GM18858 (cell line): ENCODE measurements around the gene SLC7A1.

Experiments
- ATAC-seq: cut with Tn5 transposase; IDR thresholded peaks from one replicate; pipeline ENCODE4 v1.9.1; 2021; ENCODE audit not compliant: unreplicated experiment

Gene SLC7A1

DNA sequence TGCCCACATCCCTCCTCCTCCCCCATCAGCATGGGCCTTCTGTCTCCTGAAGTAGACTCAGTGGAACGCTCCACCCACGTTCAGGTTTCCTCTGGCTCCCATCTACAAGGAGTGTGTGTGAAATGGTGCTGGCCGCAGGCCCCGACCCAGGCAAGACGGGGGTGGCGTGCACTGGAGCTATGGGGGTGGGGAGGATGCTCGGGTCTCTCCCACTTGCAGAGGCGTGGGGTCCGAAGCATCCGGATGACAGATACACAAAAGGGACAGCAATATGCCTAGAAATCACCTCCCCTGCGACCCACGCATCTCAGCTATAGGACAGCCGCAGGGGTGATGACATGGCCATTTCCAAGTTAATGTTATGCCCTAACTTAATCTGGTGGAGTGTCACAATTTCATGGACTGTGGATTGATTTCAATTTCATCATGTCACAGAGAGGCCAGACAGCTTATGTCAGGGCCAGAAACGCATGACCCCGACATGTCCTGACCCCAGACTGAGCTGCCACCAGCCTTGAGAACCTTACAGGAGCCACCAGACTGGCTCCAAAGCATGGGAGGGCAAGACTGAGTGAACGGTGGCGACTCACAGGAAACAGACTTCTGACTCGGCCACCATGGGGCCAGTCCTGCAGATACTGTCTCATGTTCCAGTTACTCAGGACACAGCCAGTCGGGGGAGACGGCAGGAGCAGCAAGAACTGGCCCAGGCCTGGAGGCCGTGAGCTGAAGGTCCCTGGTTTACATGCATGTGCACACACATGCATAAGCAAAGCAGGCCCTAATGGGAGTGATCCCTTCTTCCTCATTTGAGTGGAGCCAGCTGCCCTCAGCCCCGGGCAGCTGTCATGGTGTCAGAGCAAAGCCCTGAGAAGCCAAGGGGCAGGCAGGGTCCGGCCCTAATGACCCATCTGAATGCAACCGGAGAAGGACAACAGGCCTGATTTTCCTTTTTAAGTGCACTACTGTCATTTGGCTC, 82.2 kb downstream of the SLC7A1 start:
- no peak for ATAC-seq

DNA sequence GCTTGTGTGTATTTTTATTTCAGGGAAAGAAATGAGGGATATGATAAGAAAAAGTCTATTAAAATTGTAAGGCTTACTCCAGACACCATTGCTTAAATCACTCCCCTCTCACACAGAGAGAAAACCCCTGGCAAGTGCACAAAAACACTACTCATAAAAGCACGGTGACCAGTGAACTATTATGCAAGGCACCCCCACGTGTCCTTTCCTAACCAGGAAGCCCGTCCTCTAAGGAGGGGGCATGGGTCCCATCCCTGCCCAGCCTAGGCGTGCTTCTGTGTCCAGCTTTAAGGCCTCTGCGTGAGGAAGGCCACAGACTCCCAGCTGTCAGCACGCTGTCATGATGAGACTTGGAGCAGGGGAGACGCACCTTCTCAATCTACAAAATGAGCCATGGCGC, 83.5 kb downstream of the SLC7A1 start:
- no peak for ATAC-seq

DNA sequence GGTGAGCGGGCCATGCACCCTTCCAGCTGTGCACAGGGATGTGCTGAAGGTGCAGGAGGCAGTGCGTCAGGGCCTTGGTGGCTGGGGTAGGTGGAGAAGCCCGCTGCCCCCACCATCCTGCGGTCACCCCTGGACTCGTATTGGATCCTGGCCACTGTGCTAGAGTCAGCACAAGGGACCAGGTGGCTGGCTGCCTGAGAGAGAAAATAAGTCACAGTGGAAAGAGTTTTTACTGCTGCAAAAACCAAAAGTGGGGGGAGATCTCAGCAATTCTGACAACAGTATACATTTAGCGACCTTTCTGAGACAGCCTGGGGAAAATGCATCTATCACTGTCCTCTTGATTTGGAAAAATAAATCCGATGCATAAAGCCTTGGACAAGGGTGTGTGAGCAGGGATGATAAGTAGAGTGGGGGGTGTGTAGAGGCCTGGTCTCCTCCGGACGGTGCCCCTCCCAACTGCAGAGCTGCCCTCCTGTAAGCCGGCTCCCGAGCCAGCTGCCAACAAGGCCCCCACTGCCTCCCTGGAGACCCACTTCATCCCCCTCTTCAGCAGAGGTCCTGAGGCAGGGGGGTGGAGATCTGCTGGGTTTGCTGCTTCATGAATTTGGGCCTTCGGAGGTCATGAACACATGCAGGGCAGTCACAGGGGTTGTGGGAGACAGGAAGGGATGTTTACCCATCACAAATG, 84.2 kb downstream of the SLC7A1 start:
- no peak for ATAC-seq

DNA sequence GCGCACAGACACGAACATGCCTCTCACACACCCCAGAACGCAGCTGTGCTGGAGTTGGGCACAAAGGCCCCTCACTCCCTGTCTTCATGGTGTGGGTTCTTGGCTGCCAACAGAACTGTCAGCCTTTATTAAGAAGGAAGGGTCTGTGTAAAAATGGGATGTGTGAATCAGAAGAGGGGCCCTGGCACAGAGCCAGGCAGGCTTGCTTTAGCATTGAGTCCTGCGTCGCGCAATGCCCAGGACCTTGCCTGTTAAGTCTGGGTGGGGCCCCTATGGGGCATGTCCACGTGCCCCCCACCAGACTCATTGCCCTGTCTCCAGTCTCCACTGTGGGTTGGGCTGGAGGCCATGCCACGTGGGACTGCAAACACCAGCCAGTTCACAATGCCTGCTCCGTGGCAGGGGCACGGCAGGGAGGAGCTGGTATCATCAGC, 84.8 kb downstream of the SLC7A1 start:
- no peak for ATAC-seq

DNA sequence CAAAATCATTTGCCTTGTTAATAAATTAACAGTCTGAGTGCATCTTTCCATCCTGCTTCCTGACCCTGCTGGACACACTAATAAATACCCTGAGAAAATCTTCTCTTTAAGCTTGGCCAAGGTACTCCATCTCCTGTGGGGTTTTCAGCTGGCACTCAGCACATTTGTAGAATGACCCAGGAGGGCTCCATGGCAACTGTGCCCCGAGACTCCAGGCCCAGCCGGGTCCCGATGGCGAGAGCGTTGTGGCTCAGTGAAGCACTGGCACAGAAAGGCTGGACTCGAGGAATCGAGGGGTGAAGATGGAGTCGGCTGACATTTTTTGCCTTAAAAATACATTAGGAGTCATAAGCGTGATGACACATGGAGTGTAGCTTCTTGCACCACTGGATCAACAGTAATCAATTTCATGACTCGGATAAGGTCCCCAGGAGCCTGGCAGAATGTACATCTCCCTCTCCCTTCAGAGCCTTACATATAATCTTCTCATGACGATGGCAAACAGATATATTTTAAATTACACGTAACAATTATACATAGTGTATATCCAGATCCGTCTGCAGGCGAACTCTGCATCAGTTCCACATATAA, 85.4 kb downstream of the SLC7A1 start:
- ATAC-seq: no peak

DNA sequence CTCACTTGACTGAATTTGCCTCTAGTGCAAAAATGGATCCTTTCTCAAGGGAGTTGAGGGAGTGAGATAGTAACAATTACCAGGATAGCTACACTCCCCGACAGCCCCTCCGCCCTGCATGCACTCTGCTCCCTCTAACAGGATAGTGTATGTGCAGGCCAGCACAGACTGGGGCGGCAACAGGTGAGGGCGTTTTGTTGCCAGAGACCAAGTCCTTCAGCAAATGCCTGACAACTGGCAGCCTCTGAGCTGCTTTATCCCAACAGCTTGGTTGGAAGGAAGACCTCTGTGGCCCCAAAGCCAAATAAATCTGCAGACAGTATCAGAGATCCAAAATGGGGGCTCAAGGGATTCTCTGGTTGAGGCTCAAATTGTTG, 86.6 kb downstream of the SLC7A1 start:
- no peak for ATAC-seq

DNA sequence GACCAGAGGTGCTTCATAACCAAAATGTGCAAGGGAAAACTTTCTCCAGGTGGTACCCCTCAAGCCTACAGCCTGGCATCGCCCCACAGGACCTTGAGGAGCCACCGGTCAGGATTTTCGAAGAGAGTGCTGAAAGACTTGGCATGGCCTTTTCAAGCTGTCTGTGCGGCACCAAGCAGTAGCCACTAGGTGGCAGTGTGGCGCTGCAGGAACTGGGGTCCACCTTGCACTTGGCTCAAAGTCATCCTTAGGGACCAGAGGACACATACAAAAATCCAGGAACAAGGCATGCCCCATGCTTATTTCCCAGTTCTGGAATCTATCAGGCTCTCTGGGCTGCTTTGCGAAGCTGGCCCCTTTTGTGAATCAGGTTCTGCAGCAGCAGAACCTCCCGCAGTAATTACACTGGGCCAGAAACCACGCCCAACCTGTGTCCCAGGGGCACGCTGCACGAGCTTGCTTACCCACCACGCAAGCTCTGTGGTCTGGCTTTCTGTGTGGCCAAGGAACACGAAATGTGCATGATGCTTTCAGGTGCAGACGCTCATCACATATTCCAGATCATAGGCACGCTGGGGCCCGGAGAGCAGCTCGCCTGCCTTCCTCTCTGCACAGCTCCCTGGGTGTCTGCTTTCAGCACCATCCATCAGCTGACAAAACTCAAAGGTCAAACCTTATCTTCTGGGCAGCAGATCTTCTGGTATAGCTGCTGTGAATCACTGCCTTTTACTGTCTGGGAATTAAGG, 87.2 kb downstream of the SLC7A1 start:
- ATAC-seq: peak; percentile 61

DNA sequence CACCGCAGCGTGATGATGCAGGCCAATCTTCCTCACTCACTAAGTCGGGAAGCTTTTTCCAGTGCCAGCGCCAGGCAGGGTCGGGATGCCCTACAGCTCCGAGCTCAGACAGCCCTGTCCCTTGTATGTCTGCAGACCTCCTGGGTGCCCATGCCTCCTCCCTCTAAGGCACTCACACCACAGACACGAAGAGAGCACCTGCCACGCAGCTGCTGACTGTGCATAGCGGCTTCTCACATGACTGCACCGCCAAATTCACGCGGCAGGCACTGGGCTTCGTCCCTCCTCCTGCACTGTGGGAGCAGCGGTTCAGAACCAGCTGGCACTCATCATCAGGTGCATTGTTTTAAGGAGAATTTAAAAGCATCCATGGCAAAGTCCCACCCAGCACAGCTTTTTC, 88.1 kb downstream of the SLC7A1 start:
- no peak for ATAC-seq

DNA sequence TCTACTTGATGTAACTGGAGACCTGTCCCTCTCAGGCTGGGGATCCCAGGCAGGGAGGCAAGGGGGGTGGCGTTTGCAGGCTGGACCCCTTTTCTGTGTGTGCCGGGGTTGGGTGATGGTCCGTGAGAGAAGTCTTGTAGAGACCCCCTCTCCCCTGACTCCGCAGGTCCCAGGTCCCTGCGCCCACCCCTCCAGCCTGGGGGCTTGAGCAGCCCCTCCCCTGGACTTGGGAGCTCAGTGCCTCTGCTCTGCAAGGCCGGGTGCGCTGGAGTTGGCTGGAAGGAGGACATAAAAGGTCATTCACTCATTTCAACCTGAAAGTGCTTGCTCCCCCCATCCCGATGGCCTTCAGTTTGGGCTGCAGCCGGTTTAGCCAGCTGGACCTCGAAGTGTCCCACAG, 89.5 kb downstream of the SLC7A1 start:
- ATAC-seq: no peak

DNA sequence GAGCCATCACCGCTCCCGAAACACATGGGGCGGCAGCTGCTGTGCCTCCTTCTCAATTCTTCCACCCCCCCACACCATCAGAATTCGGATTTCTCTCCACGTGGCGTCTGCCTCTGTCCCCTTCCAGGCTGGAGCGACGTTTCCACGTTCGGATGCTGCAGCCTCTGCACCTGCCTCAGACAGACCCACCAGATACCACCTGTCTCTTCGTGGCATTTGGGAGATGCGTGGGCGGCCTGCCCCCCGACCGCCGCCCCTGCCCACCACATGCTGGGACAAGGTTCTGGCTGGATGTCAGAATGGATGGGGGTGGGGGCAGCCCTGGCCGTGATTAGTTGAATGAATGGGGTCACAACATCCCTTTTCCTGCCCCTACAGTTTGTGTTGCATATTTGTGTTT, 90.0 kb downstream of the SLC7A1 start:
- no peak for ATAC-seq

DNA sequence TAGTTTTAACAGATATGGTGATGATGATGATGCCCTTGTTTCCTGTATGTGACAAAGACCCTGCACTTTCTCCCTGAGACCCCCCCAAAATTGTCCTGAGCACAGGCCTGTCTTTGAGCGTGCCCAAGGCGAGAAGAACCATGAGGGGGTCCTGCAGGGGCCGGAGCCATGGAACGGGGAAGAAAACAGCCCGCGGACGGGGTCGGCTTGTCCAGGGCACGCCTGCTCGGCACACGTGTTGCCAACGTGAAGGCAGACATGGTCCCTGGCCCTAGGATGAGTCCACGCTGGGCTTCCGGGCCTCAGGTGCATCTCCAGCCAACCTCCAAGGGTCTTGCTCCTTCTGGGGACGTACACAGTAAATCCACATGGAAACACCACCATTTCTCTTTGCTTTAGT, 90.8 kb downstream of the SLC7A1 start:
- no peak for ATAC-seq

DNA sequence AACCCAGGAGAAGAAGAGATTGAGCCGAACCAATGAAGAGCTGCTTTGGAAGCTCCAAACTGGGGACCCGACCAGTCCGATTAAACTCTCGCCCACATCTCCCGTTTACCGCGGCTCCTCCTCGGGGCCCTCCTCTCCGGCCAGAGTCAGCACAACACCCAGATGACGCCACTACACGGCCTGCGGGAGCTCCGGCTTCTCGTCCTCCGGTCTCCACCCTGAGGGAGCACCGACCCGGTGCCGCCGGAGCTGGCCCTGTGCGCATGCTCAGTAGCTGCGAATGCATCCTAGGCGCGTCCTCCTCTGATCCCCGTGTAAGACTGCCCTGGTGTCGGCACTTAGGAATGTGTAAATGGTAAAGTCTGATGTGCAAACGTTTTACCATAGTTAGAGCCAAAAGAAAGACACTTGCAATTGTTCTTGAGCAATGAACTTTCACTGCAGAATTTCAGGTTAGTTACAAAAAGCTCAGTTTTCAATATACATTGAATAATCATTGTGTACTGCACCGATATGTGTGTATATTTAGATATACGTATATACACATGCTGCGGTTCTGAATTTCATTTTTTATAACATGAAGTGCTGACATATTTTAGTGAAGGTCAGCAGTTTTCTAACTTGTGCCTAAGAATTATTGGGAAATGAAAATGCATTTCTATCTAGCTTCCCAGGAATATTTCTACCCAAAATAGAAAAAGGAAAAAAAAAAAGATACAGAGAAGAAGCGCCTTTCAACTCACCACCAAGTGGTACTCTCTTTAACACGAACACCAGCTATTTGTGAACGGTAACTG, 92.2 kb downstream of the SLC7A1 start:
- no peak for ATAC-seq

DNA sequence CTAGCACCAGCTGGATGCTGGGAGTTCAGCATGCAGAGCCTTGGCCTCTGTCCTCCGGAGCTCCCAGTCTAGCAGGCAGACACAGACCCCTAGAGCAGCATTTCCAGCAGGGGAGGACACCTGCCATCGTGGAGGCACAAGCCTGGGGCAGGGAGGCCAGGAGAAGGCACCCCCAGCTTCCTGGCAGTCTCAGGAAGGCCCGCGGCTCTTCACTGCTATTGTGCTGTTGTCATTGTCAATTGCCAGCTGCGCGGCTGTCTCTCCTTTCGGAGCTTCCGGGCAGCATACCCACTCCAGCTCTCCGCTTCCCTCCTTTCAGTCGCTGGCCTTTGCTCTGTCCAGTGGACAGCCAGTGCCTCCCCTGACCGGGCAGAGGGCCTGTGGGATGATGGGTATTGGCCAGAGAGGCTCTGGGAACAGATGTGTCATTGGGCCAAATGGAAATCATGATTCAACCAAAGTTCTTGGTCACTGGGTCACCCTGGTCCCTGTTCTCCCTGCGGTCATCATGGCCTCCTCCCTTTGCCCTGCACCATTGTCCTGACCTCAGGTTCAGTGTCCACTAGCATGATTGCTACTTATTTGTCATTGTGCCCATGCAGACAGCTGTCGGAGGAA, 93.0 kb downstream of the SLC7A1 start:
- no peak for ATAC-seq

DNA sequence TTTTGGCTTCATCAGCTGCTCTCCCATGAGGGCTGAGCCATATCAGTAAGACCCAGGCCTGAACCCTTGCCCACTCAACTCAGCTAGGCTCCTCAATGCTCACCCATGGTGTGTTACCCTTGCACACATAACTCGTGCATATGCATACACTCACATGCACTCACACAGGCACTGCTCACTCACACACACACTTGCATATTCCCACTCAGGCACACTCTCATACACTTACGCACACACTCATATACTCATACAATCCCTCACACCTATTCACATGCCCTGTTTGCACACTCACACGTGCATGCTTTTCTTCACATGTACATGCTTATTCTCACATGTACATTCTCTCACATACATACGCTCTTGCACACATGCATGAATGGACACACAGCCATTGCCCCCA, 93.8 kb downstream of the SLC7A1 start:
- no peak for ATAC-seq

DNA sequence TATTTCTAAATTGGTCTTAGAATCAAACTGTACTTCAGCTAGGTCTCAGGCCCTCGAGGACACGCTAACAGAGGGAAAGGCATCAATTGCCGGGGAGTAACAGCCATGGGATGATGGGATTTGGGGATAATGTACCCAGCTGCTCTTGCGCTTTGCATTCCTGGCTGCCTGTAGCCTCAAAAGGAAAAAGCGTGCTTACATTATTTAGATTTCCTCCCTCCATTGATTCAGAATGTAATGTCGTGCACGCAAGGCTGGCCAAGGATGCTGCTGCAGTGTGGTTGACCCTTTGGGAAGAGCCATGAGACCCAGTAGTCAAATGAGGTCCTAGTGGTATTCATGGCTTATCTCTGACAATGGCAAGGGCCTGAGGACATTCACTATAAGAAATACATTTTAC, 95.1 kb downstream of the SLC7A1 start:
- ATAC-seq: no peak

DNA sequence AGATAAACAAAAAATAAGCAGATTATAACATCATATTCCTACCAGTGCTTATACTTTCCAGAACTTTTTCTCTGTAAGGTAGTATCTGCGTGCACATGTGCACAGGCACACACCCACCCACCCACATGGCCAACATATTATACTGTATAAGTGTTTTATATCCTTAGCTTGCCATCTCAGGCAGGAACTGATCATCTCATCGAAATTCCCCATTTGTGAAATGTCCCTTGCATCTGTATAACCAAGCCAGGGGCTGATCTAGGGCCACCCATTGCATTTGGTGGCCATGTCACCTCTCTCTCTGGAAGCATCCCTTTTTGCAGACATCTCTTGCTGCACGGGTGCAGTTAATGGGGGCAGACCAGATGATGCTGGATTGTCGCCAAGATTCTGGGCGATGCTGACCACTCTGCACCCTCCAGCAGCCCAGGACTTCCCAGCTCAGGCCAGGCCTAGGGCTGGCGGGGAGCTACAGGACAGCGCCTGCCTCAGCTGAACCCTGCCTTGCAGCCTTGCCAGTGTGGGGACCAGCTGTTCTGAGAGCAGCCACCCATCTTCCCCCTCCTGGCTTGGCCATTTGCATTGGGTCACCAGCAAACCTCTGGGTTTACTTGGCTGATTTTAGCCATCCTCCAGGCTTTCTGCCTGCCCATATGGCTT, 95.9 kb downstream of the SLC7A1 start:
- ATAC-seq: no peak

DNA sequence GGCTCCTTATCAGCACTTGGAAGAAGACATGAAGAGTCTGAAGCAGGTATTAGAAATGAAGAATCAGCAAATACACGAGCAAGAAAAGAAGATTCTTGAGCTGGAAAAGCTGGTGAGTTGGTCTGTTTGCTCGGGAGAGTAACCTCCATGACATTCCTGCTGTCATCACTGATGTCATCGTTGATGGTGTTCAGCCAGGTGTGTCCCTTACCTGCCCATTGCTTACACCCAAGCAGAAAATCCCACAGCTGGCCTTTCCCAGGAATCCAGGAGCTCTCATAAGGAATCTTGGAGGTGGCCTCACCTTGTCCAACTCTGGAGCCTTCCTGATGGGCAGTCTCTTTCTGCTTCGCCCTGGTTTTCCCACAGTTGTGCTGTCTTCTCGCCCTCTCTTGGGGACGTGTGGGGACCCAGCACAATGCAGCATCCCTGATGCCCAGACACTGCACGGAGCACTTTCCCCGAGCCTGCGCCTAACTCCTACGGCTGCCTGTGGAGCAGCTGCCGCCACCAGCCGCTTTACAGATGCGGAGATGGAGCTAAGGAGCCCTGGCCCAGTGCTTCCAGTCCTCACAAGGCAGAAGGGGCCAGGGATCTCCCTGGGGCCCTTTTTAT, 97.0 kb downstream of the SLC7A1 start:
- ATAC-seq: no peak

DNA sequence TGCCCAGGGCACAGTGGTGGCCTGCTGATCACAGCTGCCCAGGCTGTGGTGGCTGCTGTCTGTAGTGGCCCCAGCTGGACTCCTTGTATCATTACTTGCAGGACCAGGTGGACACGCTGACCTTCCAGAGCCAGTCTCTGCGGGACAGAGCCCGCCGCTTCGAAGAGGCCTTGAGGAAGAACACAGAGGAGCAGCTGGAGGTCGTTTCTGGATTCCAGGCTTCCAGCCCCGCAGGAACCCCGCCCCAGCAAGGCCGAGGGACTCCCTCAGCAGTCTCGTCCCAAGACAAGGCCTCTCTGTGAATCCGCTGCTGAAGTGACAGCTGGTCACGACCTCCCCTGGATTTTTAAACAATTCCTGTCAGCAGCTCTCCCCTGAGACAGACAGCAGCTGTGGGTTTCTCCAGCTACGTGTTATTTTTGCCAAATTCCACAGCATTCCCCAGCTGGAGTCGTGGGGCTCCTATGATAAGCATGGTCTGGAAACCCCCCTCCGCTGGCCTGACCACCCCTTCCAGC, 98.3 kb downstream of the SLC7A1 start:
- no peak for ATAC-seq

DNA sequence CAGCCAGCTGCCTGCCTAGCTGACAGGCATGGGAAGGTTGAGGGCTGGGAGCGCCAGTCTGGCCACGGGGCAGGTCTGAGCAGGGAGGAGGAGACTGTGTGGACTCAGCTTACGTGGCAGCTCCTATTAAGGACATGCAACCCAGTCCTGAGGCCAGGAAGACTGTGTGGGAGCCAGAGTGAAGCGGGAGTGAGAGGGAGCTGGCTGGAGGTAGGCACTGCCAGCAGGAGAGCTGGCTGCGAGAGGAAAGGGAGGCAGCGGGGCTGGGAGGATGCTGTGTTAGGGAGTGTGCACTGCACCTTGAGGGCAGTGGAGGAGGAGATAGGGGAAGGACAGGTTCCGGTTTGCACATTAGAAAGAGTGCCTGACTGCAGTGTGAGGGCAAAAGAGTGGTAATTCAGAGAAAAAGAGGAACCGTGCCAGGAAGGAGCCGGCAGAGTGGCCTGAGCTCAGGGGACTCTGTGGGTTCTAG, 99.2 kb downstream of the SLC7A1 start:
- peak; percentile 71 for ATAC-seq
